Hindlimb muscle (tissue), 1 donor: ENCODE results near the gene GALNT6. TPM values are rescaled to one million over a fixed set of nuclear protein-coding genes. Genes with fewer than 3 reads are reported as not detected.

Experiments used
- DNase-seq: peaks from one replicate; pipeline ENCODE4 v3.0.0-alpha.2; 2013
- polyA plus RNA-seq: library from polyadenylated mRNA; unstranded; fragments of 120-200 nt; gene quantifications from one replicate; pipeline ENCODE4 v1.2.1, GENCODE V29; 2013; ENCODE audit not compliant: insufficient read length

The GALNT6 gene
- polyA plus RNA-seq, 1 donor = 0.57 TPM

DNA sequence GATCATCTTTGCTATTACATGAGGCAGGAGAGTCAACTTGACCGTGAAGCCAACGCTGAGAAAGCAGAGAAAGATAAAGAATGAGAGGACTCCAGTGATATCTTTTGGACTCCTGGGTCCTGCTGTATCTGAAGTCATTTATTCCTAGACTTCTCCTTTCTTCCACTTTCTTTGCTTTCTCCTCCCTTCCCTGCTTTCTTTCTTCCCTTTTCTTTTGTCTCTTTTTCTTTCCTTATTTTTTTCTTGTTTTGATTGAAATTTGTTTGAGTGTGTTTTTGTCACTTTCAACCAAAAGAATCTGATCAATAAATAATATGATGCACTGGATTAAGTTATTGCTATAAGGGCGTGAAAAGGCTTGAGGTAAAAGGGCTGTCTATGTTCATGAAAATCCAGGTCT is 13.4 kb upstream of the GALNT6 start:
- DNase-seq = no peak

- DNase-seq = no peak
These were observed 12.5 kb upstream of the GALNT6 start for GRCh38 chr12:51403681-51404136.

DNA sequence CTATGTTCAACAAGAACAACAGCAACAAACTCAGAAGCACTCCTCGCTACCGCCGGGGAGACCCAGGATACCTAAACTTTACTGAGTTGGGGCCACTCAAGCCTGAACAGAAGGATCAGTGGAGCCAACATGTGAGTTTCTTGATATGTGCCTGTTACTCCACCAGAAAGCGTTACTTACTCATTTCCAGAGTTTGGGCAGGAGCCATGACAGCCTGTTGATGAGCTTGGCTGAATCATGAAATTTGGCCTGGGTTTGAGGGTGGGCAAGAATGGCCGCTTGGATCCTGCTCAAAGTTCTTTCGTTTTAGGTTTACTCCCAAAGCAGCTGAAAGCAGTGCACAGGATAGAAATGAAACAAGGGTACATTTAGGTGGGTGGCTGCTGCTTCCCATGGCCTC is 12.0 kb upstream of the GALNT6 start:
- DNase-seq = no peak

- no peak for DNase-seq
These were observed 10.7 kb upstream of the GALNT6 start for GRCh38 chr12:51401900-51402299.

GRCh38 chr12:51401486-51401885 is 10.3 kb upstream of the GALNT6 start:
- no peak for DNase-seq

DNA sequence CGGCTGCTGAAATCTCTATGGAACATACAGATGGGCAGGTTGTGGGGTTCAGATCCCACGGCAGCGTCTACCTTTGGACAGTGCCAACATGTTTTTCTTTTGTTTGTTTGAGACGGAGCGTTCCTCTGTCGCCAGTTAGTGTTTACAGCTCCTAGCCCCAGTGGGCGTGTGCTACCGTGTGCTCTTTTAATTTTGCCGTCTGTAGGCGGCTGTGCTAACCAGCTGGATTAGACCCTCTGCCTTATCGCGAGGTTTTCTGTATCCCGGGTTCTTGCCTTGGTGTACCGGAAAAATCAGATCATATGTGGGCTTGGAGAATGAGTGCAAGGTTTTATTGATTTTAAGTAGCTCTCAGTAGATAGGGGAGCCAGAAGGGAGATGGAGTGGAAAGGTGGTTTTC is 9.8 kb upstream of the GALNT6 start:
- DNase-seq = no peak

- DNase-seq = no peak
These were observed 8.7 kb upstream of the GALNT6 start for GRCh38 chr12:51399891-51400290.

GRCh38 chr12:51397670-51398069 is 6.5 kb upstream of the GALNT6 start:
- no peak for DNase-seq

GRCh38 chr12:51395283-51396230 is 4.4 kb upstream of the GALNT6 start:
- no peak for DNase-seq

- DNase-seq = no peak
These were observed 2.7 kb upstream of the GALNT6 start for GRCh38 chr12:51393676-51394545.

- no peak for DNase-seq
These were observed 1.5 kb upstream of the GALNT6 start for GRCh38 chr12:51392556-51393237.

DNA sequence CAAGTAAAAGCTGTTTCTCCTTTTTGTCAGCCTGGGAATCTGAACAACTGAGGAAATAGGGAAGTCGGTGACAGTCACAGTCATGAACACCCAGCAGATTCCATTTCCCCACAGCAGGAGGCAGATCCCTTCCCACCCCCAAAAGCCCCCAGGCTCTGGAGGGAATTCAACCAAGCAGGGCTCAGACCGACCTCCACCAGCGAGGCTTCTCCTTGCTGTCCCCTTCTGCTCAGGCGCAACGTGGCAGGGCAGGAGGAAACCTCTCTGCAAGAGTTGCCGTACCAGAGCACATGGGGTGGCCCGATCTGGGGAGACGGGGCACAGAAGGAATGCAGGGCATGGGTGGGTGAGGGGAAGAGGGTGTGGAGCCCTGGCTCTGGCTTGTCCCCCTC is 319 bp downstream of the GALNT6 start:
- DNase-seq = no peak

- no peak for DNase-seq
These were observed 749 bp downstream of the GALNT6 start for GRCh38 chr12:51390457-51390856.

DNA sequence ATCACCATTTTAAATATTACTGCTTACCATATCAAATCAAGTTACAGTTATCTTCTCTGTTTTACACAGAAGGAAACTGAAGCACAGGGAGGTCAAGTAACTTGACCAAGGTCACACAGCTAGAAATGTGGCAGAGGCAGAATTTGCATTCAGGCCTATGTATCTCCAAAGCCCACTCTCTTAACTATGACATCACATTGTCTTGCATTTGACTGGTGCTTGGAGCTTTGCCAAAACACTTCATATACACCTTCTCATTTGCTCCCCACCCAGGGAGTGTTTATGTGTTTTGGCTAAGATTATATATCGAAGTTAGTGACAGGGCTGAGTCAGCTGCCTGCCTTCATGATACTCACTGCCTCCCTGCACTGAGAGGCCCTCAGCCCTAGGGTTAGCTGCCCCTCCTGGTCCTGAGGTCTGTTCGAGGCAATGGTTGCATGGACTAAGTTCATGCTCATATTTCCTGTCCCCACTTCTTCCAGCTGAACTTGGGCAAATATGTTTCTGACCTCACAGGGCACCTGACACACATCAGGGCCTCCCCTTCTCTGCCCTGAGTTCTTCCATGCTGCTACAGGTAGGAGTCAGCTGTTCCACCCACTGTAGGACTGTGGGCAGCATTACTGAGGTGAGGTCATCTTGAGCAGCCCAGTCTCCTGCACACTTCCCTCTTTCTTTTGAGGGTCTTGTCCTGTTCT is 1.8 kb downstream of the GALNT6 start:
- DNase-seq = no peak

- DNase-seq = no peak
These were observed 2.4 kb downstream of the GALNT6 start for GRCh38 chr12:51388846-51389245.

GRCh38 chr12:51388069-51388799 is 3.0 kb downstream of the GALNT6 start:
- no peak for DNase-seq

- no peak for DNase-seq
These were observed 4.9 kb downstream of the GALNT6 start for GRCh38 chr12:51386351-51386750.

DNA sequence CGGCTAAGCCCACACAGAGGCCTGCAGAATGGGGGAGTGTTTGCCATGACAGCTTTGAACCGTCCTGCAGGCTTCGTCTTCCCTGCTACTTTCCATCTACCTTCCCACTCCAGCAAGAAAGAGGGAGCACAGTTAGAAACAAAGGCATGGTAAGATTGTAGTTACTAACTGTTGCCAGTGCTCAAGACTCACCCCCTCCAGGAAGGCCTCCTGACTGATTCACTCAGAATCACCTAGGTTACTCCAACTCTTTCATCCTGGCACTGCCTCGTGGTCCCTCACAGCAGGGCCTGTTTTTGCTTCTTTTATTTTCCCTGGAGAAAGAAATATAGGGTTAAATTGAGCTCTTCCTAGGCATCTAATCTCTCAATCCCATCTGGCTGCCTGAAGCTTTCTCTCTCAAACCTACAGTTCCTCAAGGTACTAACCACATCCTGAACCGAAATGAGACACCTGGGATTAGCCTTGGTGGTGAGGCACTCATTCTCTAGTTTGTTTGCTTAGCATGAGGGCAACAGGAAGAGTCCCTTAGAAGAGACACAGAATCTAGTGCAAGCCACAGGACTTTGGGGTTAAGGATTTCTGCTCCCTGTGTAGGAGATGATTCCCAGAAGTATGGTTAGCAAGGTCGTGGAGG is 7.8 kb downstream of the GALNT6 start:
- DNase-seq = no peak

DNA sequence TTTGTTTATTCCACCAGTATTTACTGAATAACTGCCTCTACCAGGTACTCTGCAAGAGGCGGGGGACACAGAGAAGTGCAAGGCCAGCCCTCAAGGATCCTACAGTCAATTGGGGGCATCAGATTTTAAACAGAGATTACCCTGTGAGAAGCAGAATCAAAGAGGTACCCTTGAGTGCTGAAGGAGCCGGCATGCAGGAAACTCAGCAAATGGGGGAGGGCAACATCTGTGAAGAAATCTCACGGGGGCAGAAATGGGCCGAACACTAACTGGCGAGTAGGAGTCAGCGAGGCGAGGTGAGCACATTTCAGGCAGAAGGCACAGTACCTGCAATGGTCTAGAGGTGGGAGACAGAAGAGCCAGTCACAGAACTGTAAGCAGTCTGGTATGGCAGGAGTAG is 9.0 kb downstream of the GALNT6 start:
- DNase-seq = no peak

GRCh38 chr12:51381226-51382079 is 9.8 kb downstream of the GALNT6 start:
- DNase-seq = peak; percentile 16
